DLD1 (cell line): ENCODE data around the gene POLR1F.

Experiments
- in situ Hi-C: cut with HindIII; loops from 2 replicates; pipeline ENCODE4 v1.10.0; 2017; ENCODE audit warnings: low sequenced_read_pairs

Gene POLR1F

GRCh38 chr7:19681596-19681995 lies 27.2 kb downstream of the POLR1F start:
- in situ Hi-C loops, result no loop called here

GRCh38 chr7:19677180-19677579 lies 31.7 kb downstream of the POLR1F start:
- in situ Hi-C loops, result no loop called here

- in situ Hi-C loops, result no loop called here
These were observed 33.0 kb downstream of the POLR1F start for GRCh38 chr7:19675816-19676215.

GRCh38 chr7:19674266-19674960 lies 34.4 kb downstream of the POLR1F start:
- in situ Hi-C loops, result no loop called here

GRCh38 chr7:19670806-19671205 lies 38.0 kb downstream of the POLR1F start:
- in situ Hi-C loops, result no loop called here

GRCh38 chr7:19665399-19666008 lies 43.3 kb downstream of the POLR1F start:
- in situ Hi-C loops, result no loop called here

GRCh38 chr7:19663816-19664462 lies 44.9 kb downstream of the POLR1F start:
- in situ Hi-C loops, result no loop called here

- in situ Hi-C loops, result no loop called here
These were observed 60.0 kb downstream of the POLR1F start for GRCh38 chr7:19648791-19649190.
